H9 (cell line): ENCODE data around the gene B3GAT3. TPM values are rescaled to one million over a fixed set of nuclear protein-coding genes. Genes with fewer than 3 reads are reported as not detected.
A peak's percentile ranks its signal among the peaks of the same experiment; 100 is the strongest.

ENCODE experiments used
- DNase-seq: peaks from one replicate; pipeline ENCODE4 v3.0.0-alpha.2; 2017
- H2AFZ ChIP-seq: one replicate; pipeline ENCODE4 v1.6.1; 2013; ENCODE audit warnings: mild to moderate bottlenecking, low read length, control low read depth, moderate library complexity
- H2AK5ac ChIP-seq: 2 replicates; pipeline ENCODE4 v1.6.1; 2013; ENCODE audit warnings: low read length, control low read depth, mixed read lengths; ENCODE audit not compliant: insufficient read length
- H2BK120ac ChIP-seq: one replicate; pipeline ENCODE4 v1.6.1; 2013; ENCODE audit warnings: low read depth, mild to moderate bottlenecking, low read length, control low read depth, inconsistent platforms; ENCODE audit not compliant: poor library complexity, severe bottlenecking
- H2BK12ac ChIP-seq: 2 replicates; pipeline ENCODE4 v1.6.1; 2013; ENCODE audit warnings: low read length, control low read depth, mixed read lengths, low read depth; ENCODE audit not compliant: insufficient read length
- H2BK15ac ChIP-seq: 2 replicates; pipeline ENCODE4 v1.6.1; 2013; ENCODE audit warnings: low read depth, low read length, control low read depth
- H2BK20ac ChIP-seq: one replicate; pipeline ENCODE4 v1.6.1; 2013; ENCODE audit warnings: low read depth, mild to moderate bottlenecking, low read length, control low read depth, inconsistent platforms; ENCODE audit not compliant: poor library complexity, severe bottlenecking
- H2BK5ac ChIP-seq: 2 replicates; pipeline ENCODE4 v1.6.1; 2013; ENCODE audit warnings: low read length, control low read depth, mixed read lengths; ENCODE audit not compliant: insufficient read length
- H3K14ac ChIP-seq: 2 replicates; pipeline ENCODE4 v1.6.1; 2013; ENCODE audit warnings: low read length, control low read depth; ENCODE audit not compliant: insufficient read depth
- H3K18ac ChIP-seq: 2 replicates; pipeline ENCODE4 v1.6.1; 2013; ENCODE audit warnings: low read depth, mild to moderate bottlenecking, mixed read lengths, low read length, control low read depth; ENCODE audit not compliant: insufficient read length
- H3K23ac ChIP-seq: 2 replicates; pipeline ENCODE4 v1.6.1; 2013; ENCODE audit warnings: low read length, control low read depth, mixed read lengths, low read depth; ENCODE audit not compliant: insufficient read length
- H3K23me2 ChIP-seq: 2 replicates; pipeline ENCODE4 v1.6.1; 2013; ENCODE audit warnings: low read depth, mild to moderate bottlenecking, mixed read lengths, low read length, control low read depth; ENCODE audit not compliant: insufficient read length, poor library complexity, severe bottlenecking
- H3K27ac ChIP-seq: 2 replicates; pipeline ENCODE4 v1.5.1; 2013; ENCODE audit warnings: low read length, control low read depth, mixed read lengths, low read depth; ENCODE audit not compliant: insufficient read length
- H3K27me3 ChIP-seq: 2 replicates; pipeline ENCODE4 v1.6.1; 2013; ENCODE audit warnings: low read length, control low read depth, inconsistent platforms; ENCODE audit not compliant: insufficient read depth
- H3K4ac ChIP-seq: 2 replicates; pipeline ENCODE4 v1.6.1; 2013; ENCODE audit warnings: low read depth, mild to moderate bottlenecking, control low read depth, inconsistent platforms, low read length, moderate library complexity
- H3K4me1 ChIP-seq: 2 replicates; pipeline ENCODE4 v1.6.1; 2013; ENCODE audit warnings: low read length, control low read depth, inconsistent platforms; ENCODE audit not compliant: insufficient read depth
- H3K4me2 ChIP-seq: 2 replicates; pipeline ENCODE4 v1.6.1; 2013; ENCODE audit warnings: low read length, control low read depth, mixed read lengths; ENCODE audit not compliant: insufficient read length, insufficient read depth
- H3K56ac ChIP-seq: 2 replicates; pipeline ENCODE4 v1.6.1; 2013; ENCODE audit warnings: low read depth, mild to moderate bottlenecking, mixed read lengths, low read length, control low read depth; ENCODE audit not compliant: insufficient read length
- H3K79me1 ChIP-seq: 2 replicates; pipeline ENCODE4 v1.6.1; 2013; ENCODE audit warnings: low read depth, mild to moderate bottlenecking, moderate library complexity, low read length, control low read depth, inconsistent platforms; ENCODE audit not compliant: insufficient read depth, poor library complexity, severe bottlenecking
- H3K79me2 ChIP-seq: 2 replicates; pipeline ENCODE4 v1.6.1; 2013; ENCODE audit warnings: low read length, control low read depth, inconsistent platforms; ENCODE audit not compliant: insufficient read depth
- H3K9ac ChIP-seq: 2 replicates; pipeline ENCODE4 v1.6.1; 2013; ENCODE audit warnings: low read length, control low read depth, mixed read lengths; ENCODE audit not compliant: insufficient read length; ENCODE audit errors: extremely low read depth
- H3K9me3 ChIP-seq: one replicate; pipeline ENCODE4 v1.6.1; 2013; ENCODE audit warnings: low read depth, low read length, inconsistent platforms; ENCODE audit not compliant: control insufficient read depth
- H3T11ph ChIP-seq: one replicate; pipeline ENCODE4 v1.6.1; 2013; ENCODE audit warnings: mild to moderate bottlenecking, low read length, control low read depth, inconsistent platforms
- H4K20me1 ChIP-seq: one replicate; pipeline ENCODE4 v1.6.1; 2013; ENCODE audit not compliant: control insufficient read depth, insufficient read length, insufficient read depth
- H4K5ac ChIP-seq: 2 replicates; pipeline ENCODE4 v1.6.1; 2013; ENCODE audit warnings: low read depth, mild to moderate bottlenecking, mixed read lengths, low read length, control low read depth; ENCODE audit not compliant: insufficient read length
- H4K8ac ChIP-seq: replicated peaks from 2 replicates; pipeline ENCODE4 v1.6.1; 2013; ENCODE audit warnings: low read length, control low read depth, mixed read lengths, low read depth; ENCODE audit not compliant: insufficient read length
- H4K91ac ChIP-seq: 2 replicates; pipeline ENCODE4 v1.6.1; 2013; ENCODE audit warnings: low read depth, mild to moderate bottlenecking, moderate library complexity, mixed read lengths, low read length, control low read depth; ENCODE audit not compliant: insufficient read length
- H3K27ac Mint-ChIP-seq, 3 experiments: 2 replicates in 2 of 3; 3 replicates in 1 of 3; pipeline ENCODE4 v1.8.0; 2020 to 2021; ENCODE audit warnings: mixed read lengths in 3 of 3, mild to moderate bottlenecking in 1 of 3, moderate library complexity in 1 of 3
- H3K27me3 Mint-ChIP-seq: 2 replicates; pipeline ENCODE4 v1.8.0; 2021; ENCODE audit warnings: low read depth, mild to moderate bottlenecking, moderate library complexity, mixed read lengths
- H3K36me3 Mint-ChIP-seq, 3 experiments: 2 replicates in 2 of 3; 3 replicates in 1 of 3; pipeline ENCODE4 v1.8.0; 2020 to 2021; ENCODE audit warnings: low read depth in 3 of 3, mixed read lengths in 3 of 3; ENCODE audit not compliant: insufficient read depth in 1 of 3
- H3K4me1 Mint-ChIP-seq, 2 experiments: 2 replicates each; pipeline ENCODE4 v1.8.0; 2020; ENCODE audit warnings: mixed read lengths in 2 of 2
- H3K4me3 Mint-ChIP-seq, 2 experiments: 2 replicates in 1 of 2; 3 replicates in 1 of 2; pipeline ENCODE4 v1.8.0; 2020 to 2021; ENCODE audit warnings: mild to moderate bottlenecking in 2 of 2, mixed read lengths in 2 of 2, moderate library complexity in 1 of 2
- H3K9me3 Mint-ChIP-seq, 2 experiments: 2 replicates in 1 of 2; 3 replicates in 1 of 2; pipeline ENCODE4 v1.8.0; 2020; ENCODE audit warnings: mild to moderate bottlenecking in 2 of 2, mixed read lengths in 2 of 2, moderate library complexity in 1 of 2
- CTCF ChIP-seq: fragments of 200-600 bp; sonication (generic); conservative IDR thresholded peaks from 3 replicates; pipeline ENCODE4 v1.8.0; 2021; ENCODE audit warnings: antibody characterized with exemption, mild to moderate bottlenecking
- WGBS: extraction: QIAGEN DNeasy Blood & Tissue Kit; methylation state at CpG from one replicate; pipeline ENCODE4 v1.1.7; 2013; ENCODE audit warnings: missing lambda C conversion rate, low lambda C conversion rate, mixed read lengths; ENCODE audit not compliant: insufficient read length; ENCODE audit errors: extremely low coverage; 5-methylcytosine and 5-hydroxymethylcytosine counted together
- total RNA-seq: library from RNA; stranded (reverse); gene quantifications from 2 replicates; pipeline ENCODE4 v1.2.1, GENCODE V29; 2021

The B3GAT3 gene
- total RNA-seq, 1 experiment from 2014 or later = 30.8 TPM

DNA sequence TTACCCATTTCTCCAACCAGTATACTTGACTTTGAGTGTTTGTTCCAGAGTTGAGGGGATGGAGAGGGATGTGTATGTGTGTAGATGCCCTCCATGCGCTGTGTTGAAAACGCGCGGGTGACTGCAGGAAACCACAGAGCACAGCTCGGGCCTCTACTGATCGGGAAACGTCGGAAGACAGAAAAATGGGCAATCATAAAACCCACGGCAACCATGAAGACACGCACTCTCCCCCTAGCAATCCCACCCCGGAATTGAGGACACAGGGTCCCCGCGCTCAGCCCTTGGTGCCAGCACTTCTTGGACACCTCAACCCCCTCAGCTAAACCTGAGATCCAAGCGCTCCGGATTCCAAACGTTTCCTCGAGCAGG lies 49.4 kb upstream of the B3GAT3 start:
- no peak overlapping the region for H2BK15ac ChIP-seq
- peaks cover 1% of the 10 kb centered on the region; the same call in 1 of the 2 replicates for H3K4me1 ChIP-seq
- H3K27me3 ChIP-seq = no peaks in the 10 kb centered on the region
- no peak overlapping the region for H2AK5ac ChIP-seq
- DNase-seq = no peak
- no peak for TF ChIP-seq CTCF
- no peak overlapping the region for H2AFZ ChIP-seq
- H3K18ac ChIP-seq = no peak overlapping the region
- no peaks in the 10 kb centered on the region for H3K9me3 ChIP-seq
- peaks cover 19 to 46% (median 37%) of the 10 kb centered on the region in 3 experiments; a peak in 6 of 7 replicates for H3K36me3 Mint-ChIP-seq
- peak overlapping the region; percentile 83 for H3K4me2 ChIP-seq
- no peak overlapping the region for H2BK5ac ChIP-seq
- H3K23me2 ChIP-seq = peaks cover 8% of the 10 kb centered on the region
- no peak overlapping the region for H4K8ac ChIP-seq
- no CpG with 5 or more reads among the region's 17 CpGs for WGBS
- no peak overlapping the region for H2BK120ac ChIP-seq
- H3K9ac ChIP-seq = peak overlapping the region; percentile 89
- no peaks in the 10 kb centered on the region for H3K79me1 ChIP-seq
- H3K27ac Mint-ChIP-seq = peak overlapping the region; percentile 92 to 97 (median 93)
- H4K20me1 ChIP-seq = no peaks in the 10 kb centered on the region
- no peak overlapping the region for H4K5ac ChIP-seq
- no peak overlapping the region for H3K27ac ChIP-seq
- peak overlapping the region; percentile 59; the same call in 1 of the 2 replicates for H3K14ac ChIP-seq
- peaks cover 24 to 31% of the 10 kb centered on the region in 2 experiments for H3K4me1 Mint-ChIP-seq
- no peak overlapping the region for H2BK20ac ChIP-seq
- H3K4me3 Mint-ChIP-seq = peak overlapping the region; percentile 92 to 99
- H3K56ac ChIP-seq = no peak overlapping the region
- no peak overlapping the region for H3K23ac ChIP-seq
- H2BK12ac ChIP-seq = no peak overlapping the region
- H3K79me2 ChIP-seq = no peaks in the 10 kb centered on the region
- H3K27me3 Mint-ChIP-seq = no peaks in the 10 kb centered on the region; the same call in 1 of the 2 replicates
- H3K4ac ChIP-seq = no peak overlapping the region; the same call in 1 of the 2 replicates
- H3T11ph ChIP-seq = no peak overlapping the region
- no peak overlapping the region for H4K91ac ChIP-seq
- H3K9me3 Mint-ChIP-seq = no peaks in the 10 kb centered on the region
